ENCODE data around the gene GSX1.
"Not testable (repeated sequence)": the region's sequence is repeated elsewhere in the genome, so short reads cannot be mapped to it uniquely, and the experiment has no call there.

Gene GSX1

GRCh38 chr13:27794921-27795717 lies 2.8 kb downstream of the GSX1 start:
- no peak for DNase-seq

- no peak for DNase-seq
Observed at GRCh38 chr13:27795718-27796019, 3.4 kb downstream of the GSX1 start.

- DNase-seq = no peak
Observed at GRCh38 chr13:27796544-27797227, 4.4 kb downstream of the GSX1 start.

GRCh38 chr13:27797228-27797624 lies 4.9 kb downstream of the GSX1 start:
- no peak for DNase-seq

DNA sequence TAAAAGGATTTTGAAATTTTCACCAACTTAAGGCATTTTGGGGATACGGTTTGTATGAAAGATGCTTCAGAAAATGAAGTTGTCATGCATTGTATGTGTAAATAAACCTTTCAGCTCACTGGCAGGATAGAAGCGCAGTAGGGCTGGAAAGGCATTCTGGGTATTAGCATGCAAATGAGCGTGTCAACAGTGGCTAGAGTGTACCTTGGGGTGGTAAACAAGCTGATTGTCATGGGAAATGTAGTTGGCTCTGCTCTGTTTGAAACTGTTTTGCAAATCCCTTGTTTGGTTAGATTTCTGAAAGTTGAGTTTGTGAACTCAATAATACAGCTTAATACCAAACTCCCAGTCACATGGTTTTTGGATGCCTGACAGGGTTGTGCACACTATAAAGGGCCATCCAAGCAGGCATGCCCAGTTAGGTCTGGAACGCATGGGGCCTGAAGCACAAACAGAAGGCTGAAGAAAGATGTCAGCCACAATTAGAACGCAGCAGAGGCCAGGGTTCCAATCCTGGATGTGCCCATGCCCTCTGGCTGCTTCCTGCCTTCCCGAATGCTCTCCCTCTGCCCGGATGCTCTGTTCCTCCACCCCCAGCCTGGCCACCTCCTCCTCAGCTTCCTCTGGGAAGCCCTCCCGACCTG lies 14.6 kb downstream of the GSX1 start:
- DNase-seq = no peak

DNA sequence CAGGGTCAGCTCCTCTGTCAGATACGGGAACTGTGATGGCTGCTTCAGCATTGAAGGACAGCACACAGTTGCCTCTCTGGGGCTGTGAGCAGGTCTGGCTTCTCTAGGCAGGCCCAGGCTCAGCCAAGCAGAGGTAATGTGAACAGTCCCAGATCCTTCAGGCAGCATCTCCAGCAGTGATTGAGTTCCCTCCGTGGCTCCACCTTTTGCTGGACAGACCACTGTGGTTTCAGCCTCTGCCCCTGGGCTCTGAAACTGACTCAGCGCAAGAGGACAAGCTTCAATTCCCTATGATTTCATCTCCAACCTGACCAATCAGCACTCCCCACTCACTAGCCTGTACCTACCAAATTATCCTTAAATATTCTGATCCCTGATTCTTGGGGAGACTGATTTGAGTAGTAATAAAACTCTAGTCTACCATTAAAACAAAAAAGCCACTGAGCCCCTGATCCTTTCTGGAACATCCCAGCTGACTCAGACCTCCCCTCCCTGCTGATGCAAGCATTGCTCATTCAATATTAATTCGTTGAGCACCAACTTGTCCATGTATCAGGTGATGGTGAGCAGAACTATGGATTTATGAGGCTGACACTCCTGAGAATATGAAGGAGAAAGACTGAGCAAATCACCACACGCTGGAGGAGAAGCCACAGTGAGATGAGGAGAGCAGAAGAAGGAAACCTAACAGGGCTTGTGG lies 16.7 kb downstream of the GSX1 start:
- no peak for DNase-seq

- no peak for DNase-seq
Observed at GRCh38 chr13:27810009-27810408, 17.7 kb downstream of the GSX1 start.

DNA sequence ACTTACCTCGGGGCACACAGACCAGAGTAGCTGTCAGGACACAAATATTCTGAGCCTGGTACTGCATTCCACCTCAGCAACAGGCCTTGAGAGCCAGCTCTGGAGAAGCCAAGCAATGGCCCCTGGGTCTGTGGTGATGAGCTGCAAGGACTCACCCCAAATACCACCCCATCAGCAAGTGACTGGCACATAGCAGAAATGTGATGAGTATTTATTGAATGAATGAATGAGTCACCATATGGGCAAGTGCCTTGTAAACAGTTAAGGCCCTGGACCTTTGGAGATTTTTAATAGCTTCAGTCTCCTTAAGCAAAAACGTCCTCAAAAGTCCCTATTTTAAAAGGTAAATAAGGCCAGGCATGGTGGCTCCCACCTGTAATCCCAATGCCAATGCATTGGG lies 18.2 kb downstream of the GSX1 start:
- DNase-seq = no peak

DNA sequence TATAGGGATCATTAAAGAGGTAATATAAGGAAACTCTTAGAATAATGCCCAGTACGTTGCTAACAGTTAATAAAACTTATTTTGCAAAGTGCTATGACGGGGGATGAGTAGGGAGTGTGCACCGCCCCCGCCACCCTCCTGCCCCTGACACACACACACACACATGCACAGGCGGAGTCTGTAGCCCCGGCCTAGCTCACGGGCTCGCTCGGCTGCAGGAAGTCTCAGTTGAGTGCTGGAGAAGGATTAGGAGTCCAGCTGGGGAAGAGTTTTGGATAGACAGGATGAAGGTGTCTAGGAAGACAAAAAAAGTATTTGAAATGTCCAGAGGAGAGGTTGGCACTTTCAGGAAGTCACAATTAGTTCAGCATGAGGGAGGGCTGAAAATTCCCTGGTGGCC lies 21.5 kb downstream of the GSX1 start:
- DNase-seq = no peak

- DNase-seq = not testable (repeated sequence)
Observed at GRCh38 chr13:27817832-27818231, 25.5 kb downstream of the GSX1 start.

GRCh38 chr13:27820524-27821482 lies 28.5 kb downstream of the GSX1 start:
- no peak for DNase-seq

DNA sequence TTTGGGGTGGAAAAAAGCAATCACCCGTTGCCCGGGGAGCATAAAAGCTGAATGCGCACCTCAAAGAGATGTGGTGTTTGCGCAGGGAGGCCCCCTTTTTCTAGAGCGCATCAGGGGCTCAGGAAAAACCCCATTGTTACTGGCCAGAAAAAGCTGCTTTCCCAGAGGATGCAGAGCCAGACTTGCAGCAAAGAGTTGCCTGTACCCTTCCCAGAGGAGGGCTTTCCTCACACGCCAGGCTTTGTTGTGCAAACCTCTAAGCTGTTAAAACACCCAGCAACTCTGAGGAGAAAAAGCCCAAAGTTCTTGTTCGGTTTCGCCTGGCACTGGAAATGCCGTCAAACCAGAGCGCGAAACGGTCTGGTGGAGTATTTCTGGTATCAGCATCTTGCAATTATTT lies 29.3 kb downstream of the GSX1 start:
- no peak for DNase-seq

DNA sequence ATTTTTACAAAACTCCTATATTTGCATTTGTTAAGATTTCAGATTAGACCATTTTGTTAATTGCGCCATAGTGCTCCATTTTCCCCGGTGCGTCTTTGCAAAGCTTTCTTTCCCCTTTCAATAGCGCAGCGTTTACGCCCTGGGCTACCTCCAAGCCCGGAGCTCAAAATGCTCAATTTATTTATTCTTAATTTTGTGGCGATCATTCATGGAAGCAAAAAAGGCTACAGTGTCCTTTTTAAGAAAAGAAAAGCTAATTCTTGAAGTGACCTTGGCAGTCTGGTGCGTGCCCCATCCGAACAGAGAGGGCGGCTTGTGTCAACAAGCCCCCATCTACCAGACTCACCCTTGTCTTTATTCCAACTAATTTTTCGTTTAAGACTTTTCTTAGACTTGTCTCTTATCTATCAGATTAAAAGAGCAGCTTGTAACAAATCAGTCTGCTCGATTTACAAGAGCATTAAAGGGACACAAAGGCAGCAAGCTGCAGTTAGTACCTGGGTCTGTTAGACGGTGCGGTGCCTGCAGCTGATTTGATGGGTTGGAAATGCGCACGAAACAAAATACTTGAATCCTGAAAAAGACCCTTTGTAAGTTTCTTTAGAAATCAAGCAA lies 30.1 kb downstream of the GSX1 start:
- no peak for DNase-seq

- DNase-seq = no peak
Observed at GRCh38 chr13:27822873-27823311, 30.6 kb downstream of the GSX1 start.

GRCh38 chr13:27824121-27824520 lies 31.8 kb downstream of the GSX1 start:
- no peak for DNase-seq

DNA sequence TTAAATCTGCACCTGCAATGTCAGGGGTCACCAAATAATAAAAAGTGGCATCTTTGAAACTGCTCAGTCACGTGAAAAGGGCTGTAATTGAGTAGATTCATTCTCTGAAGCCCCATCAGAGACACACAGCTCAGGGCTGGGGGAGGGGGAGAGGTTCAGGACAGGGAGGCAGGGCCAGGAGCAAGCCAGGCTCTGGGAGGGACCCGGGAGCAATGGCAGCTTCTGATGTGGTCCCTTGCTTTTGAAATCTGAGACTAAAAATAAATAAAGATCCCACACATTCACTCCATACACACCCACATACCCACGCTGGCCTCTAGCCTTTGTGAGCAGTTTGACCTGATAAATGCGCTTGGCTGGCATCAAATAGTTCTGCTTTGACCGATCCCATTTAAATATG lies 32.8 kb downstream of the GSX1 start:
- DNase-seq = no peak

- DNase-seq = peak; percentile 51 to 57
Observed at GRCh38 chr13:27826379-27827353, 34.4 kb downstream of the GSX1 start.

GRCh38 chr13:27827646-27828045 lies 35.4 kb downstream of the GSX1 start:
- no peak for DNase-seq

DNA sequence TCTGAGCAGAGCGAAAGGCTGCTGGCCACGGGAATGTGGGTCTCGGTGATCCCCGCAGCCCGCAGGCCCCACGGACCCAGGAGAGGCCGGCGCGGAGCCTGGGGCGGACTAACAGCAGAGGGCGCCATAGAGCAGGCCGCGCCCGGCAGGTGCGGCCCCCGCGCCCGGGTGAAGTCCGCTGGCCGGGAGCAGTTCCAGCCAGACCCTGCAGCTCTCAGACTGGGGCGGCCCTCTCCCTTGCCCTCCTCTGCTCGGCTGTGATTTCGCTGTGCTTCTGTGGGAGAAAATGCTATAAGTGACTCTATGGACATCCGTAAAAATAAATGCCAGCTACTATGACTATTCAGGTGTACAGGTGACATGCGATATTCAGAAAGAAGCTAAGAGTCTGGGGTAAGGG lies 37.7 kb downstream of the GSX1 start:
- peak; percentile 34 to 35 for DNase-seq

GRCh38 chr13:27833206-27833605 lies 40.9 kb downstream of the GSX1 start:
- DNase-seq = no peak

GRCh38 chr13:27834095-27834494 lies 41.8 kb downstream of the GSX1 start:
- no peak for DNase-seq

Measured in activated CD4-positive, alpha-beta T cell treated with anti-CD3 and anti-CD28 coated beads, Interleukin-2, amount 50 U/mL, for 4 hours (primary cell).